K562 (cell line): Measurements from ENCODE around the gene GOLGA6L2. TPM values are rescaled to one million over a fixed set of nuclear protein-coding genes. Genes with fewer than 3 reads are reported as not detected.

Experiments used
- ATAC-seq: fragments of 200-7000 bp; cut with Tn5 transposase; 3 replicates; pipeline ENCODE4 v1.9.1; 2020; ENCODE audit warnings: moderate library complexity
- BruUV-seq: library from RNA; stranded (reverse); fragments of 400-500 nt; replicated peaks from 2 replicates; lab custom pipeline; 2021; lab: Mats Ljungman, UMichigan
- CTCF ChIA-PET: fragments of 300-600 bp; formaldehyde crosslinking; extraction: SDS; loops from one replicate; lab custom pipeline; 2021; ENCODE audit warnings: low intra/inter-chr PET ratio; lab: Yijun Ruan, JAX
- POLR2A ChIA-PET: fragments of 300-600, 350-650 bp; sonication (Branson Sonifier 250); formaldehyde crosslinking; extraction: SDS; loops from one replicate; lab custom pipeline; 2021; ENCODE audit warnings: antibody characterized with exemption, inconsistent platforms; lab: Yijun Ruan, JAX
- DNase-seq, 4 experiments: peaks; one replicate each; pipeline versions ENCODE4 v3.0.0 to v3.0.0-alpha.2; 2011 to 2018; ENCODE audit warnings: low spot score in 3 of 4, mixed read lengths in 3 of 4; ENCODE audit errors: extremely low read depth in 1 of 4
- FAIRE-seq: peaks from 2 replicates; lab custom pipeline; 2011; peaks lifted over from hg19 to GRCh38; lab: Jason Lieb, UNC
- H2AFZ ChIP-seq: 2 replicates; pipeline ENCODE4 v1.6.0; 2011; ENCODE audit warnings: low read depth, low read length, control low read depth, inconsistent platforms
- H3K27ac ChIP-seq: fragments of 200-600 bp; 3 replicates; pipeline ENCODE4 v1.8.0; 2011; ENCODE audit warnings: low read depth, mild to moderate bottlenecking, control low read depth, inconsistent platforms, low read length, moderate library complexity, mixed read lengths; ENCODE audit errors: extremely low read depth
- H3K27me3 ChIP-seq, 2 experiments: fragments of 300-600 bp in 1 of 2; 2 replicates in 1 of 2; 3 replicates in 1 of 2; pipeline versions ENCODE4 v1.6.0 to v1.8.0; 2011; ENCODE audit warnings: inconsistent platforms in 2 of 2, low read length in 2 of 2, mild to moderate bottlenecking in 1 of 2, mixed read lengths in 1 of 2, moderate library complexity in 1 of 2; ENCODE audit not compliant: control insufficient read depth in 2 of 2, insufficient read depth in 2 of 2
- H3K36me3 ChIP-seq: fragments of 300-600 bp; 3 replicates; pipeline ENCODE4 v1.8.0; 2011; ENCODE audit warnings: mild to moderate bottlenecking, low read length, inconsistent platforms; ENCODE audit not compliant: control insufficient read depth, insufficient read depth
- H3K4me1 ChIP-seq, 2 experiments: fragments of 200-600 bp in 1 of 2; replicated peaks in 1 of 2; 2 replicates in 1 of 2; 3 replicates in 1 of 2; pipeline versions ENCODE4 v1.5.1 to v1.8.0; 2011; ENCODE audit warnings: inconsistent platforms in 2 of 2, low read length in 2 of 2, mild to moderate bottlenecking in 1 of 2, mixed read lengths in 1 of 2, moderate library complexity in 1 of 2; ENCODE audit not compliant: control insufficient read depth in 2 of 2, insufficient read depth in 2 of 2
- H3K4me2 ChIP-seq: 2 replicates; pipeline ENCODE4 v1.6.1; 2011; ENCODE audit warnings: low read length, control low read depth, inconsistent platforms, mixed read lengths; ENCODE audit not compliant: insufficient read depth
- H3K4me3 ChIP-seq: fragments of 200-600 bp; sonication (generic), shearing (Covaris generic); 2 replicates; pipeline ENCODE4 v1.5.1; 2016; ENCODE audit warnings: control low read depth, inconsistent platforms
- H3K79me2 ChIP-seq: fragments of 200-600 bp; 3 replicates; pipeline ENCODE4 v1.8.0; 2011; ENCODE audit warnings: low read length, inconsistent platforms; ENCODE audit not compliant: control insufficient read depth, insufficient read depth
- H3K9ac ChIP-seq, 2 experiments: 2 replicates each; pipeline versions ENCODE4 v1.6.0 to v1.6.1; 2011; ENCODE audit warnings: low read depth in 2 of 2, low read length in 2 of 2, control low read depth in 1 of 2, inconsistent platforms in 1 of 2, mild to moderate bottlenecking in 1 of 2, mixed read lengths in 1 of 2; ENCODE audit not compliant: insufficient read depth in 1 of 2
- H3K9me1 ChIP-seq: one replicate; pipeline ENCODE4 v1.6.0; 2011; ENCODE audit warnings: inconsistent platforms, mild to moderate bottlenecking, low read length, moderate library complexity; ENCODE audit not compliant: control insufficient read depth, insufficient read depth
- H3K9me3 ChIP-seq: replicated peaks from 2 replicates; pipeline ENCODE4 v1.5.1; 2011; ENCODE audit warnings: low read depth, low read length, inconsistent platforms; ENCODE audit not compliant: control insufficient read depth, insufficient read depth
- H4K20me1 ChIP-seq: replicated peaks from 2 replicates; pipeline ENCODE4 v1.6.1; 2011; ENCODE audit warnings: low read length, inconsistent platforms, mixed read lengths; ENCODE audit not compliant: control insufficient read depth, insufficient read depth
- ATF3 ChIP-seq, 2 experiments: fragments of 450-650 bp in 1 of 2; sonication (generic) in 1 of 2; formaldehyde crosslinking in 1 of 2; IDR thresholded peaks in 1 of 2; conservative IDR thresholded peaks in 1 of 2; 2 replicates each; pipeline versions ENCODE4 v1.6.1 to v1.8.1; 2016 to 2023; ENCODE audit warnings: mild to moderate bottlenecking in 2 of 2, moderate library complexity in 2 of 2, inconsistent platforms in 1 of 2, missing genetic modification reagents in 1 of 2
- BCLAF1 ChIP-seq, 2 experiments: fragments of 450-650 bp in 1 of 2; IDR thresholded peaks; 2 replicates each; pipeline ENCODE4 v1.6.1; 2011 to 2017; ENCODE audit warnings: low read depth in 2 of 2, antibody characterized with exemption in 1 of 2, borderline replicate concordance in 1 of 2, low read length in 1 of 2, mild to moderate bottlenecking in 1 of 2, mixed read lengths in 1 of 2; ENCODE audit not compliant: control insufficient read depth in 1 of 2
- DDX20 ChIP-seq: fragments of 450-650 bp; IDR thresholded peaks from 2 replicates; pipeline ENCODE4 v1.6.1; 2016; ENCODE audit warnings: missing genetic modification characterization, low read depth, mild to moderate bottlenecking, missing compliant biosample characterization, moderate library complexity
- GTF2E2 ChIP-seq: fragments of 200-800 bp; sonication (Bioruptor generic); IDR thresholded peaks from 2 replicates; pipeline ENCODE4 v1.6.1; 2016; ENCODE audit warnings: missing genetic modification characterization, missing compliant biosample characterization
- KHSRP ChIP-seq: fragments of 450-650 bp; IDR thresholded peaks from 2 replicates; pipeline ENCODE4 v1.6.1; 2017
- LEF1 ChIP-seq: fragments of 450-650 bp; IDR thresholded peaks from 2 replicates; pipeline ENCODE4 v1.6.1; 2016; ENCODE audit warnings: mild to moderate bottlenecking
- PREB ChIP-seq: sonication (generic); formaldehyde crosslinking; IDR thresholded peaks from 2 replicates; pipeline ENCODE4 v1.8.1; 2023; ENCODE audit warnings: mild to moderate bottlenecking, missing genetic modification reagents
- ZBTB11 ChIP-seq, 3 experiments: fragments of 200-800 bp in 1 of 3; fragments of 250-450 bp in 1 of 3; fragments of 450-650 bp in 1 of 3; sonication (Bioruptor Pico) in 1 of 3; sonication (Bioruptor generic) in 1 of 3; formaldehyde crosslinking in 1 of 3; IDR thresholded peaks; 2 replicates each; pipeline versions ENCODE4 v1.6.1 to v1.8.0; 2016 to 2022; ENCODE audit warnings: mild to moderate bottlenecking in 2 of 3, missing genetic modification characterization in 2 of 3, missing compliant biosample characterization in 1 of 3, moderate library complexity in 1 of 3
- ZNF695 ChIP-seq: fragments of 450-650 bp; formaldehyde crosslinking; IDR thresholded peaks from 2 replicates; pipeline ENCODE4 v1.4.0; 2020; ENCODE audit warnings: mild to moderate bottlenecking, moderate library complexity
- WGBS: fragments of 100-300 bp; shearing (Covaris generic); methylation state at CpG from one replicate; pipeline ENCODE4 v1.1.6; 2016; ENCODE audit warnings: low coverage, mixed read lengths; ENCODE audit not compliant: insufficient coverage; ENCODE audit errors: missing lambda C conversion rate; 5-methylcytosine and 5-hydroxymethylcytosine counted together
- in situ Hi-C: fragments of 300-500 bp; cut with MboI; formaldehyde crosslinking; loops from 4 replicates; pipeline ENCODE4 v1.15.0; 2018; ENCODE audit warnings: inconsistent platforms, mixed read lengths
- intact Hi-C: fragments of 100-400 bp; cut with micrococcal nuclease; formaldehyde crosslinking; loops from 2 replicates; pipeline ENCODE4 v1.14.2; 2022
- polyA plus RNA-seq, 8 experiments: library from polyadenylated mRNA; depleted of rRNA in 4 of 8; stranded (reverse) in 5 of 8; unstranded in 3 of 8; fragments of >200 nt; fragmentation: Nextera tagmentation in 2 of 8; fragmentation: Illumina TruSeq in 1 of 8; extraction: Ambion mirVana in 2 of 8; extraction: Trizol in 1 of 8; gene quantifications; 2 replicates each; pipeline versions ENCODE4 v1.2.1 to v1.2.3, GENCODE V29; 2011 to 2014; ENCODE audit warnings: inconsistent platforms in 1 of 8, missing spikeins in 1 of 8
- total RNA-seq, 7 experiments: library from RNA; depleted of rRNA in 6 of 7; stranded (reverse); fragments of >200 nt in 6 of 7; fragmentation: Illumina TruSeq in 2 of 7; extraction: Trizol in 2 of 7; gene quantifications; 2 replicates each; pipeline versions ENCODE4 v1.2.1 to v1.2.3, GENCODE V29; 2011 to 2021; ENCODE audit warnings: low replicate concordance in 1 of 7

GOLGA6L2 gene
- total and polyA plus RNA-seq, 9 of the 15 experiments (the other 6 are each of a cell fraction or from before 2014, with no cell fraction given), result not detected

GRCh38 chr15:23446215-23447106 lies 582 bp downstream of the GOLGA6L2 start:
- ATAC-seq, result peak; percentile 51
- no peaks in the 10 kb centered on the region for H3K36me3 ChIP-seq
- no TSS peak for BruUV-seq
- H3K9ac ChIP-seq, result no peak overlapping the region
- H3K9me1 ChIP-seq, result no peaks in the 10 kb centered on the region
- peaks cover 0 to 5% of the 10 kb centered on the region in 2 experiments; a peak in 2 of 5 replicates for H3K4me1 ChIP-seq
- 3% methylated on average over 12 of the region's 15 CpGs for WGBS
- no peaks in the 10 kb centered on the region for H3K9me3 ChIP-seq
- intact Hi-C loops, result no loop called here
- in situ Hi-C loops, result no loop called here
- no peak overlapping the region for H3K4me3 ChIP-seq
- peaks cover 14 to 20% of the 10 kb centered on the region in 2 experiments; a peak in 4 of 5 replicates for H3K27me3 ChIP-seq
- POLR2A ChIA-PET, result no interaction called here
- no peaks in the 10 kb centered on the region for H3K79me2 ChIP-seq
- FAIRE-seq, result no peak
- no peak for TF ChIP-seq DDX20
- TF ChIP-seq LEF1, result no peak
- TF ChIP-seq ZBTB11 (CRISPR knock-in tag; IDR thresholded peaks at IDR 0.05), result no peak
- peak; percentile 30 for TF ChIP-seq ATF3 (IDR thresholded peaks at IDR 0.05)
- TF ChIP-seq ATF3 (CRISPR knock-in tag; conservative IDR thresholded peaks at IDR 0.05), result no peak
- no peak for TF ChIP-seq ZNF695
- TF ChIP-seq BCLAF1 (IDR thresholded peaks at IDR 0.05; ENCODE audit: borderline replicate concordance in 1 of 2, control insufficient read depth in 1 of 2, low read depth in 2 of 2, low read length in 1 of 2), result no peak
- no peak for TF ChIP-seq KHSRP
- TF ChIP-seq GTF2E2 (tag), result no peak
- TF ChIP-seq PREB, result no peak
- no peak overlapping the region for H3K27ac ChIP-seq
- CTCF ChIA-PET, result no interaction called here
- no peak overlapping the region for H2AFZ ChIP-seq
- no peaks in the 10 kb centered on the region for H4K20me1 ChIP-seq
- no peak overlapping the region for H3K4me2 ChIP-seq
- peak in 3 of 4 experiments; percentile 7 to 14 (median 11) for DNase-seq
